EH (cell line): ENCODE results near the gene KCNIP1.

Experiments
- DNase-seq: peaks from one replicate; pipeline ENCODE4 v3.0.0-alpha.2; 2015; ENCODE audit warnings: low read depth

Gene KCNIP1

GRCh38 chr5:170508660-170509347 lies 5.0 kb downstream of the KCNIP1 start:
- DNase-seq = peak; percentile 15

GRCh38 chr5:170509348-170509660 lies 5.5 kb downstream of the KCNIP1 start:
- DNase-seq = no peak

- no peak for DNase-seq
Observed at GRCh38 chr5:170510126-170510525, 6.3 kb downstream of the KCNIP1 start.

- DNase-seq = no peak
Observed at GRCh38 chr5:170510559-170510958, 6.7 kb downstream of the KCNIP1 start.

GRCh38 chr5:170511551-170512258 lies 7.9 kb downstream of the KCNIP1 start:
- DNase-seq = no peak

GRCh38 chr5:170513856-170514525 lies 10.2 kb downstream of the KCNIP1 start:
- no peak for DNase-seq

- no peak for DNase-seq
Observed at GRCh38 chr5:170517411-170517810, 13.6 kb downstream of the KCNIP1 start.

- no peak for DNase-seq
Observed at GRCh38 chr5:170518277-170518676, 14.5 kb downstream of the KCNIP1 start.

- DNase-seq = no peak
Observed at GRCh38 chr5:170519549-170519948, 15.7 kb downstream of the KCNIP1 start.

- peak; percentile 3 for DNase-seq
Observed at GRCh38 chr5:170520372-170520771, 16.6 kb downstream of the KCNIP1 start.

- DNase-seq = peak; percentile 74
Observed at GRCh38 chr5:170522211-170523141, 18.7 kb downstream of the KCNIP1 start.

GRCh38 chr5:170523142-170523551 lies 19.3 kb downstream of the KCNIP1 start:
- DNase-seq = no peak

GRCh38 chr5:170523830-170524229 lies 20.0 kb downstream of the KCNIP1 start:
- DNase-seq = no peak

- DNase-seq = no peak
Observed at GRCh38 chr5:170524576-170524975, 20.8 kb downstream of the KCNIP1 start.

- no peak for DNase-seq
Observed at GRCh38 chr5:170525470-170526211, 21.8 kb downstream of the KCNIP1 start.

GRCh38 chr5:170527991-170528390 lies 24.2 kb downstream of the KCNIP1 start:
- no peak for DNase-seq

GRCh38 chr5:170528976-170529375 lies 25.2 kb downstream of the KCNIP1 start:
- DNase-seq = no peak

- DNase-seq = no peak
Observed at GRCh38 chr5:170532935-170533334, 29.1 kb downstream of the KCNIP1 start.

- no peak for DNase-seq
Observed at GRCh38 chr5:170533383-170533782, 29.6 kb downstream of the KCNIP1 start.

- DNase-seq = no peak
Observed at GRCh38 chr5:170534177-170534576, 30.4 kb downstream of the KCNIP1 start.

- DNase-seq = no peak
Observed at GRCh38 chr5:170534941-170535340, 31.1 kb downstream of the KCNIP1 start.
